ENCODE data around the gene LILRB4. TPM values are rescaled to one million over a fixed set of nuclear protein-coding genes. Genes with fewer than 3 reads are reported as not detected.
"Not testable (repeated sequence)": the region's sequence is repeated elsewhere in the genome, so short reads cannot be mapped to it uniquely, and the experiment has no call there.

The LILRB4 gene
- total and polyA plus RNA-seq, 2 experiments from 2014 or later, result not detected

- Histone ChIP-seq H3K4me1 (ENCODE audit: insufficient read depth) (no peaks in the 10 kb centered on the region), H3K79me2 (no peaks in the 10 kb centered on the region), H3K4me2 (no peak overlapping the region), H3K4me3 (no peak overlapping the region), H4K20me1 (ENCODE audit: insufficient read depth, poor library complexity, severe bottlenecking) (no peaks in the 10 kb centered on the region), H2AFZ (no peak overlapping the region), H3K9me2 (replicated peaks; ENCODE audit: insufficient read depth) (no peaks in the 10 kb centered on the region), H3K9me3 (ENCODE audit: low read depth) (no peaks in the 10 kb centered on the region), H3K27ac (no peak overlapping the region), H3K27me3 (no peaks in the 10 kb centered on the region), H3K36me3 (replicated peaks; ENCODE audit: insufficient read depth, low read depth) (no peaks in the 10 kb centered on the region)
- DNase-seq (ENCODE audit: low spot score), result no peak
- TF ChIP-seq CTCF (IDR thresholded peaks at IDR 0.05; ENCODE audit: poor library complexity) (no peak), EZH2 (IDR thresholded peaks at IDR 0.05; ENCODE audit: borderline replicate concordance) (no peak), EZH2phosphoT487 (IDR thresholded peaks at IDR 0.05; ENCODE audit: low read depth, severe bottlenecking, unreplicated experiment) (no peak)
- WGBS (ENCODE audit: low lambda C conversion rate, missing lambda C conversion rate), result 47% methylated on average over 4 of the region's 4 CpGs
Measured at GRCh38 chr19:54692298-54692615, 29.5 kb downstream of the LILRB4 start.

GRCh38 chr19:54694648-54695047 lies 31.9 kb downstream of the LILRB4 start:
- H3K27ac ChIP-seq, result no peak overlapping the region
- H3K9me2 ChIP-seq (replicated peaks; ENCODE audit: insufficient read depth), result no peaks in the 10 kb centered on the region
- H3K79me2 ChIP-seq, result no peaks in the 10 kb centered on the region
- WGBS (ENCODE audit: low lambda C conversion rate, missing lambda C conversion rate), result 79% methylated on average over 4 of the region's 5 CpGs
- H3K36me3 ChIP-seq (replicated peaks; ENCODE audit: insufficient read depth, low read depth), result no peaks in the 10 kb centered on the region
- no peaks in the 10 kb centered on the region for H4K20me1 ChIP-seq (ENCODE audit: insufficient read depth, poor library complexity, severe bottlenecking)
- no peak overlapping the region for H3K4me3 ChIP-seq
- no peak for DNase-seq (ENCODE audit: low spot score)
- no peak for TF ChIP-seq EZH2 (IDR thresholded peaks at IDR 0.05; ENCODE audit: borderline replicate concordance)
- no peak for TF ChIP-seq EZH2phosphoT487 (IDR thresholded peaks at IDR 0.05; ENCODE audit: low read depth, severe bottlenecking, unreplicated experiment)
- no peak for TF ChIP-seq CTCF (IDR thresholded peaks at IDR 0.05; ENCODE audit: poor library complexity)
- H3K4me1 ChIP-seq (ENCODE audit: insufficient read depth), result no peaks in the 10 kb centered on the region
- no peak overlapping the region for H3K4me2 ChIP-seq
- H2AFZ ChIP-seq, result no peak overlapping the region
- no peaks in the 10 kb centered on the region for H3K9me3 ChIP-seq (ENCODE audit: low read depth)
- H3K27me3 ChIP-seq, result no peaks in the 10 kb centered on the region

- Histone ChIP-seq H3K9me3 (ENCODE audit: low read depth) (no peaks in the 10 kb centered on the region), H3K9me2 (replicated peaks; ENCODE audit: insufficient read depth) (no peaks in the 10 kb centered on the region), H3K27ac (no peak overlapping the region), H3K36me3 (replicated peaks; ENCODE audit: insufficient read depth, low read depth) (no peaks in the 10 kb centered on the region), H3K4me1 (ENCODE audit: insufficient read depth) (no peaks in the 10 kb centered on the region), H4K20me1 (ENCODE audit: insufficient read depth, poor library complexity, severe bottlenecking) (no peaks in the 10 kb centered on the region), H3K4me3 (no peak overlapping the region), H3K4me2 (no peak overlapping the region), H3K27me3 (no peaks in the 10 kb centered on the region), H3K79me2 (no peaks in the 10 kb centered on the region), H2AFZ (no peak overlapping the region)
- TF ChIP-seq EZH2 (IDR thresholded peaks at IDR 0.05; ENCODE audit: borderline replicate concordance) (no peak), EZH2phosphoT487 (IDR thresholded peaks at IDR 0.05; ENCODE audit: low read depth, severe bottlenecking, unreplicated experiment) (no peak), CTCF (IDR thresholded peaks at IDR 0.05; ENCODE audit: poor library complexity) (no peak)
- 87% methylated on average over 8 of the region's 8 CpGs for WGBS (ENCODE audit: low lambda C conversion rate, missing lambda C conversion rate)
- DNase-seq (ENCODE audit: low spot score), result no peak
Measured at GRCh38 chr19:54696117-54696548, 33.3 kb downstream of the LILRB4 start.

- no peak for DNase-seq (ENCODE audit: low spot score)
- Histone ChIP-seq H3K4me2 (no peak overlapping the region), H2AFZ (no peak overlapping the region), H4K20me1 (ENCODE audit: insufficient read depth, poor library complexity, severe bottlenecking) (no peaks in the 10 kb centered on the region), H3K36me3 (replicated peaks; ENCODE audit: insufficient read depth, low read depth) (no peaks in the 10 kb centered on the region), H3K9me2 (replicated peaks; ENCODE audit: insufficient read depth) (no peaks in the 10 kb centered on the region), H3K79me2 (no peaks in the 10 kb centered on the region), H3K9me3 (ENCODE audit: low read depth) (no peaks in the 10 kb centered on the region), H3K4me3 (no peak overlapping the region), H3K4me1 (ENCODE audit: insufficient read depth) (no peaks in the 10 kb centered on the region), H3K27me3 (no peaks in the 10 kb centered on the region), H3K27ac (no peak overlapping the region)
- 27% methylated on average over 2 of the region's 2 CpGs for WGBS (ENCODE audit: low lambda C conversion rate, missing lambda C conversion rate)
- no peak for TF ChIP-seq CTCF (IDR thresholded peaks at IDR 0.05; ENCODE audit: poor library complexity)
- TF ChIP-seq EZH2 (IDR thresholded peaks at IDR 0.05; ENCODE audit: borderline replicate concordance), result no peak
- TF ChIP-seq EZH2phosphoT487 (IDR thresholded peaks at IDR 0.05; ENCODE audit: low read depth, severe bottlenecking, unreplicated experiment), result no peak
Measured at GRCh38 chr19:54696766-54697165, 34.0 kb downstream of the LILRB4 start.

GRCh38 chr19:54697716-54698115 lies 34.9 kb downstream of the LILRB4 start:
- 85% methylated on average over 11 of the region's 13 CpGs for WGBS (ENCODE audit: low lambda C conversion rate, missing lambda C conversion rate)
- H3K27me3 ChIP-seq; H4K20me1 ChIP-seq (ENCODE audit: insufficient read depth, poor library complexity, severe bottlenecking): not testable (repeated sequence)

More at GRCh38 chr19:54697716-54698115, 34.9 kb downstream of the LILRB4 start:
- H3K79me2 ChIP-seq; H3K4me3 ChIP-seq; DNase-seq (ENCODE audit: low spot score); H3K4me1 ChIP-seq (ENCODE audit: insufficient read depth); H3K4me2 ChIP-seq; H2AFZ ChIP-seq; H3K9me3 ChIP-seq (ENCODE audit: low read depth); H3K27ac ChIP-seq; H3K9me2 ChIP-seq (replicated peaks; ENCODE audit: insufficient read depth); H3K36me3 ChIP-seq (replicated peaks; ENCODE audit: insufficient read depth, low read depth): not testable (repeated sequence)

Data from hepatocyte (in vitro differentiated cells).